Inflammatory macrophage treated with lipopolysaccharide for 1 hour (primary cell): ENCODE results near the gene RNF207.

ENCODE experiments used
- DNase-seq, 2 donors: peaks; one replicate each; pipeline ENCODE4 v3.0.0-alpha.2; 2020 to 2022

RNF207 gene

GRCh38 chr1:6174621-6175410 is 31.1 kb upstream of the RNF207 start:
- no peak for DNase-seq

DNA sequence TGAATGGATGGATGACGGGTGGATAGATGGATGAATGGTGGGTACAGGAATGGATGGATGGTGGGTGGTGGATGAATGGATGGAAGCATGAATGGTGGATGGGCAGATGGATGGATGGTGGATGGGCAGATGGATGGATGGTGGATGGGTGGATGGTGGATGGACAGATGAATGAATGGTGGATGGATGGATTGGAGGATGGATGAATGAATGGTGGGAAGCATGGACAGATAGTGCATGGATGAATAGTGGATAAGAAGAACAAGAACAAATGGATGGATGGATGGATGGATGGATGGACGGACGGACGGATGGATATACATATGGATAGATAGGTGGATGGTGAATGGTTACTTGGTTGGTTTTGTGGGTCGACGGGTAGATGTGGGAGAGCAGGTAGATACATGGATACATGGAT is 30.5 kb upstream of the RNF207 start:
- DNase-seq: no peak

DNA sequence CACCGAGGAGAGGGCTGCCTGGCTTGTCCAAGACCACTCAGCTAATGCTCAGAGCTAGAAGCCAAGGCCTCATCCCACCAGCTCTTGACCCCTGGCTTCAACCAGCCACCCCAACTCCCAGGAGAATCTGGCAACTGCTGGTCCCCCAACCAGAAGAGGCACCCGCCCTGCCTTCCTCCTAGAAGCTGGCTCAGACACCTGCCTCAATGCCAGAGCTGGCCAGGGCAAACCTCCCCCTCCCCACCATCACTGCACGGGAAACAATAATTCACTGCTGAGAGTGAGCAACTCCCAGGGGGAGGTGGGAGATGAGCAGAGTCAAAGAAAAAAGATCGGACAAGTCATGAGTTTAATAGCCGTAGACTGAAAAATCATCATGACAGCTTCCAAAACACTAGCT is 29.1 kb upstream of the RNF207 start:
- DNase-seq: no peak

DNA sequence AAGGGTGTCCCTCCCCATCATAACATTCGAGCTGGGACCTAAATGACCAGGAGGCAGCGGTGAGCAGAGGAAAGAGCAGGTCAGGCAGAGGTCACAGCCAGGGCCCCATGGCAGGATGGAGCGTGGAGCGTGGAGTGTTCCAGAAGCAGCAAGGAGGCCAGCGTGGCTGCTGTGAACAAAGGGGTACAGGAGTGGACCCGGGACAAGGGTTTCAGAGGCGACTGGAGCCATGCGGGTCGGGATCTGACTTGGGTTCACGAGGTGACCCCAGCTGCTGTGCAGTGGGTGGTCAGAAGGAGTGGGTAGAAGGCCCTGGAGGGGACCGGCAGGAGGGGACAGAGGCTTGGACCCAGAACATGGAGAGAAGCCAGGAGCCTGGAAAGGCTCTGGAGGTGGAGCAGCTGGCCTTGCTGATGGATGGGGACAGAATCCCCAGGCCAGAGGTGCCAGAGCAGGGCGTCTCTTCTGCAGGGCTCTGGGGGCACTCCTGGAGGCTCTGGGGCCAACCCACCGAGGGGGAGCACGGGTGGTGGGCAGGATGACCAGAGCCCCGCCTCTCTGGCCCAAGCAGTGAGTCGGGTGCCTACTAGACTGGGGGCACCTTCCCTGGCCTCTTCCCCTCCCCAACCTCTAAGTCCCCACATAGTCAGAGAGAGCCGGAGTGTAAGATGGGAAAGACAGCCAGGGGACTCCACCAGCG is 28.1 kb upstream of the RNF207 start:
- DNase-seq: no peak

- DNase-seq: no peak
Measured at GRCh38 chr1:6178751-6179563, 27.0 kb upstream of the RNF207 start.

GRCh38 chr1:6179564-6180175 is 26.2 kb upstream of the RNF207 start:
- DNase-seq: no peak

DNA sequence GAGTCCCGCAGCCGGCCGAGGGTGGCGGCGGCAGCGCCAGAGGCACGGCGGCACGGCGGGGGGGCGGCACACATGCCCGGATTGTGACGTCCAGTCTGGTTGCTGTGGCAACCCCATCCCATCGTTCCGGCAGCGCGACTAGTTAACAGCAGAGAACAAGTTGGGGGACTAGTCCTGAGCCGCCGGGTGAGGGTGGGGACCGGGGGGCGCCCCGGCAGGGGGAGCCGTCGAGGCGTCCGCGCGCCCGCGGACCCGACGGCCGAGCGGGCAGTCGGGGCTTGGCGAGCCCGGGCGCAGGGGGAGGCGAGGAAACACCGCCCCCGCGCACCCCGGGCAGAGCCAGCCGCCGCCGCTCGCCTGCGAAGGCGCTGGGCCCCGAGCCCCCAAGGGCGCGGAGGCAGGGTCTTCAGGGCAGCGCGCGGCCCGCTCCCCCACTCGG is 25.6 kb upstream of the RNF207 start, which contains the start of gene CHD5:
CHD5 (minus strand) TSS at position 54 of the 439 bp plus-strand sequence. CDS start 298 bp downstream, outside the sequence.
- DNase-seq: no peak

DNA sequence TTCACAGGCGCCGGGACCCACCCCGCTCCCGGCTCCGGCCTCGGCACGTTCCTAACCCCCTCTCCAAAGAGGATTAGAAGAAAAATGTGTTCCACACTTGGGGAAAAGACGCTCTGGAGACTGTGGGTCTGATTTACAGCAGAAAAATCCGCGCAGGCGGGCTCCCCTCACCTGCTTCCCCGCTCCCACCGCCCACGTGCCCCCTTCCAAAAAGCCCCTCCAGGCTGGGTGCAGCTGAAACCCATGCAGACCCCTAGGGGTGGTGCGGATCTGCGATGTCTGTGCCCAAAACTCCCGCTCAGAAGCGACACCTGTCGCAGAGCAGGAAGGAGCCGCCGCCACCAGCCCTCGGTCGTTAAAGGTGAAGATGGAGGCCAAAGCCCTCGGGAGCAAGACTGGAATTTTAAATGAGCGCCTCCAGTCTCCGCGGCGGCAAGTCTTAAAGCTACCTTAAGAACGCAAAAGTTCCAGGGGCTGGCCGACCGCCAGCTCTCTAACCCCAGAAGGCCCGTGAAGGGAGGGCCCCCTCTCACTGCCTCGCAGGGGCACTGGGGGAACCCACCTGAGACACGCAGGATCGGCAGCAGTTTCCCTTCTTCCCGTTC is 25.1 kb upstream of the RNF207 start:
- no peak for DNase-seq

DNA sequence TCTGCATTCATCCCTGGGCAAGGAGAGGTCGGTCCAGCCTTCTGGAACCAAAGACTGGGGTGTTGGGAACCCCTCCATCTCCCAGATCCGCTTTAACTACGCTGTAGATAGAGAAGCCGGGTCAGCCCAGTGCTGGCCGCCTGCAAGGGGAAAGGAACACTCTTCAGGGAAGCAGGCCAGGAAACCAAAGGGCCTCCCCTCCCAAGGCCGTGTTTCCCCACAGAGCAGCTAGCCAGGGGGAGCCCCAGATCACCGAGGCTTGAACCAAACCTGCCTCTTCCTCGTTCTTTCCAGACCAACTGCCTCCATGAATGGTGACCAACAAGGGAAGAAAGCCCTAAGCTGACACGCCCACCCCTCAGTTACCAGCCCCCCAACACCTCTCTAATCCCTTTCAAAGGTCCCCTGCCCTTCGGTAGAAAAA is 24.6 kb upstream of the RNF207 start:
- peak in 1 of 2 donors; percentile 1 for DNase-seq

- no peak for DNase-seq
Measured at GRCh38 chr1:6183520-6183989, 22.4 kb upstream of the RNF207 start.

DNA sequence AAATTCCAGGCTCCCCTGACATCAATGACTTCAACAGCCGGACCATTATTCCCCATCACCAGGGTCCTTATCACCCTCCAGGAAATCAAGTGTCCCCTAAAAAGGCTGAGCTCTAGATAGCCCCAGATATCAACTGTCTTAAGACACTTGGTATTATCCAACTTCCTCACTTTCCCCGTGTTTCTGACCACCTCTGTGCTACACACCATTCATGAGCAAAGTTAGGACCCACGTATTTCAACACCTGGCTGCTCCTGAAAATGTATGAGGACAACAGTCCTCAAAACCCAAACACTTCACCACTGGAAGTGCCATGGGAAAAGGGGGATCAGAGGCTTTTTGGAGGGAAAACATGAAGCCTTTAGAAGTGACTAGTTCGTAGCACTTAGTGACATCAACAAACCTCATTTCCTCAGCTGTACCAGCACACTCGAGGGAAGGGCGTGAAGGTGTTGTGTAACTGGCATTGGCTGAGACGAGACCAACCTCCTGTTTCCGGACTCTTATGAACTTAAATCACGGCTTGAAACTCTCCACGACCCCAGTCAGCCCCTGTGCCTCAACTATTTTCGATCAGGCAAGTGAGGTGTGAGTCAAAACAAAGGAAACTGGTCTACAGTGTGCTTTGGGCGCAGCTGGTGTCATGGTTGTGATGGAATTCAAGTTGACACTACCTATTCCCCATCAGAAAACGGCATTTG is 21.7 kb upstream of the RNF207 start:
- no peak for DNase-seq

- no peak for DNase-seq
Measured at GRCh38 chr1:6185151-6185550, 20.8 kb upstream of the RNF207 start.

GRCh38 chr1:6185635-6186382 is 20.1 kb upstream of the RNF207 start:
- DNase-seq: peak in 1 of 2 donors; percentile 31

DNA sequence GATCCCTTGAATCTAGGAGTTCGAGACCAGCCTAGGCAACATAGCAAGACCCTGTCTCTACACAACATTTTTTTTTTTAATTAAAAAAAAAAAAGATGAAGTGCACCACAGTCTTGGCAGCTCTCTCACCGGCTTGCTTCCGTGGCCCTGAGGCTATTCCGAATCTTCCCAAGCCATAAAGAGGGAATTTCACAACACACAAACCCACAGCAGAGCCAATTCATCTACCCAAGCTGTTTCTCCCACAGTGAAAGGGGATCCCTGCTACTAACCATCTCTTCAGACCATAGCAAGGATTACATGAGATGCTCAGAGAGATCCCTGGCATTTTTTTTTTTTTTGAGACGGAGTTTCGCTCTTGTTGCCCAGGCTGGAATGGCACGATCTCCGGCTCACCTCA is 17.5 kb upstream of the RNF207 start:
- DNase-seq: no peak

GRCh38 chr1:6191968-6192367 is 14.0 kb upstream of the RNF207 start:
- no peak for DNase-seq

- DNase-seq: no peak
Measured at GRCh38 chr1:6197746-6198427, 8.0 kb upstream of the RNF207 start.

DNA sequence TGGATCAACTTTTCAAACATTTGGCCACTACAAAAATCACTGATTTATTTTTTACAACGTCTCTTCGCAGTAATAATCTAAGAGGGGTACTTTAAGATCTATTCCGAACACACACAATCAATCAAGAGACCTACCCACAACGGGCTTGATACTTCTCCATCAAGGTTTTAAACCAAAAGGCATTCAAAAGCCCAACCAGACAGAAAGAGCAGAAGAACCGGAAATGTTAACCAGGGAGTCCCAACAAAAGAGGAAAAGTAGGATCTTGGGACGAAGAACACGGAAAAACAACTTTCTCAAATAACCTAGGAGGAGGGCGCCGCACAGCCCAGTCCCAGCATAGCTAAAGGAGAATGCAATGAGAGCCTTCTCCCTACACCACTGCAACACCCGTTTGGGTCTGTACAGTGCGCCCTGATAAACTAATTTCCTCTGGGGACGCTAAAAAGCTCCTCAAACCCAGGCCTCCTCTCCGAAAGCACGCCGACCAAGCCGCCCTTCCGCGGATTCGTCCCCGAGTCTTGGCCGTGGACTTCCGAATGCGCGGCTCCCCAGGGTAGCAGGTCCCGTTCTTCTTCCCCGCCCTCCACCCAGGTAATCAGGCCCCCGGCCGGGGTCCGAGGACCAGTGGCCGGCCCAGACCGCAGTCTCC is 7.1 kb upstream of the RNF207 start:
- DNase-seq: no peak

DNA sequence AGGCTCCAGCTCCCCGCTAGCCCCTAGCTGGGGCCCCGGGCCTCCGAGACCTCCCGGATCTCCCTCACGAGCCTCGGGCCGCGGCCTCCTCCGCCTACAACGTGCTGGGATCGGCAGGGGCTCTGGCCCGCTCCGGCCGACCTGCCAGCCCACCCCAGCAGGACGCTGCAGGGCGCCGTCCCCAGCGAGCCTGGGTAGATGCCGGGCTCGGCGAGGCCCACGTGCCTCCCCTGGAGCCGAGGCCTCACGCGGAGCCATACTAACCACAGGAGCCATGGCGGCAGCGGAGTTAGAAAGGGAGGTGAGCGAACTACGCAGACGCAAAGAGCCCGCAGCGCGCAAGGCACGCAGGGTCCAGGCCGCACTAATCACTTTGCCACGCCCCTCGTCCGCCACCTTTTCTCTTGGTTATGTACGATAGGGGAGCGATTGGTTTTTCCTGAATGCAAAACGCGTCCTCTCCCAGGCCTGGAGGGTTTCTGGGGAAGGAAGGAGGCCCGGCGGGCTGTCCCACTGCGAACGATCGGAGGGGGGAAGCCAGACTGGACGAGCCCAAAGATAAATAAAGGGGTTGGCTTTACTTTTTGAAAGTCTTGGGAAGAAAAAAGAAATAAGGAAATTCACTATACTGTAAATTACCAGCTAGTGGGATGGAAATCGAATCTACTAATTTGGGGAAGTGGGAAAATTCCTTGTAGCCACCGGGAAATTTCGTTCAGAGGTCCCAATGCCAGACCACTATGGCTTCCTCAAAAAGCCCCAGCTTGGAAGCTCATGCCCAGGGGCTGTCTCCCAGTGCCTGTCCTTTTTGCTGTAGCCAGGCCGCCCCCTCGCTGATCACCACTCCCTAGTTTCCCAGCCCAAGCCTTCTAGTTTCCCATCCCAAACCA is 6.4 kb upstream of the RNF207 start, which contains the start of gene RPL22:
RPL22 (minus strand) TSS at position 298 of the 890 bp plus-strand sequence; CDS start at position 276, 22 bp downstream.
- DNase-seq: peak; percentile 97 to 98
